ENCODE data around the gene DIMT1. TPM values are rescaled to one million over a fixed set of nuclear protein-coding genes. Genes with fewer than 3 reads are reported as not detected.

Gene DIMT1
- 10 to 100 TPM; 31.7 to 36.0 TPM for total RNA-seq

GRCh38 chr5:62403411-62404250 lies at the start of gene DIMT1:
Gene DIMT1, minus strand, starts transcription at chr5:62403905. Its CDS starts 133 bp downstream, at chr5:62403772.
- H3K9me3 Mint-ChIP-seq (ENCODE audit: low read depth), result no peaks in the 10 kb centered on the region
- peaks cover 15% of the 10 kb centered on the region for H3K36me3 Mint-ChIP-seq
- no peaks in the 10 kb centered on the region for H3K27me3 Mint-ChIP-seq
- CTCF ChIA-PET, result interaction anchor here (0.9 to 3.6 kb wide), 12 partner anchors 10 to 180 kb away, joined by 3 to 28 read pairs (median 4); partner anchors contain the start of genes IPO11 and KIF2A
- H3K4me3 Mint-ChIP-seq, result peak within 1 kb of the TSS; percentile 97
- H3K27ac Mint-ChIP-seq, result peak within 1 kb of the TSS; percentile 93
- ATAC-seq (peak; percentile 97), DNase-seq (peak; percentile 98)
- peaks cover 26% of the 10 kb centered on the region for H3K4me1 Mint-ChIP-seq

DNA sequence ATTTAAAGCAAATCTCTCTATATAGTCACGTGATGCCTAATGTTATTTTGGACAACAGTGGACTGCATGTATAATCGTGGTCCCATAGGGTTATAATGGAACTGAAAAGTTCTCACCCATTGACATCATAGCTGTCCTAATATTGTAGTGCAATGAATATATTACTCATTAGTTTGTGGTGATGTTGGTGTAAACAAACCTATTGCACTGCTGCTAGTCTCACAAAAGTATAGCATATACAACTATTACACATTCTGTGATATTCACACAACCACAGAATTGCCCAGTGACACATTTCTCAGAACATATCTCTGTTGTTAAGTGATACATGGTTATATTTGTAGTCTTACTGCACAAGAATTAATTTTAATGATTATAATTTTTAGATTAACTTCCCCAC lies 46.6 kb upstream of the DIMT1 start:
- Mint-ChIP-seq H3K4me3 (no peak overlapping the region), H3K9me3 (ENCODE audit: low read depth) (no peaks in the 10 kb centered on the region), H3K36me3 (peaks cover 10% of the 10 kb centered on the region), H3K27ac (no peak overlapping the region), H3K27me3 (no peaks in the 10 kb centered on the region), H3K4me1 (peaks cover 4% of the 10 kb centered on the region)
- CTCF ChIA-PET, result interaction anchor here (1.7 to 2.3 kb wide), 2 partner anchors 10 to 329 kb away, joined by 4 to 12 read pairs; no protein-coding TSS in a partner anchor
- DNase-seq (no peak), ATAC-seq (peak; percentile 36)

DNA sequence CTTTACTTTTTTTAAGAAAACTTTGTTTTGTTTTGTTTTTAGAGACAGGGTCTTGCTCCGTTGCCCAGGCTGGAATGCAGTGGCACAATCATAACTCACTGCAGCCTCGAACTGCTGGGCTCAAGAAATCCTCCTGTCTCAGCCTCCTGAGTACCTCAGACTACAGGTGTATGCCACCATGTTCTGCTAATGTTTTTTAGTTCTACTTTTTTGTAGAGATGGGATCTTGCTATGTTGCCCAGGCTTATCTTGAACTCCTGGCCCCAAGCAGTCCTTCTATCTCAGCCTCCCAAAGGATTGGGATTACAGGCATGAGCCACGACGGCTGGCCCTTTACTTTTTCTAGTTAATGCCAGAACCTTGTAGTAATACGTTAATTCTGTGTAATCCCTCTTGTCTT lies 44.8 kb upstream of the DIMT1 start:
- DNase-seq, result no peak

GRCh38 chr5:62432621-62433064 lies 28.9 kb upstream of the DIMT1 start:
- Mint-ChIP-seq H3K4me1 (peaks cover 10% of the 10 kb centered on the region), H3K27me3 (no peaks in the 10 kb centered on the region), H3K4me3 (no peak overlapping the region), H3K36me3 (no peaks in the 10 kb centered on the region), H3K9me3 (ENCODE audit: low read depth) (no peaks in the 10 kb centered on the region), H3K27ac (no peak overlapping the region)
- ATAC-seq (no peak), DNase-seq (no peak)
- CTCF ChIA-PET, result interaction anchor here (1.3 to 3.0 kb wide), 2 partner anchors 11 to 27 kb away, joined by 3 to 11 read pairs; no protein-coding TSS in a partner anchor

More for the DNA sequence above, 44.8 kb upstream of the DIMT1 start:
- Mint-ChIP-seq H3K4me3 (no peak overlapping the region), H3K9me3 (ENCODE audit: low read depth) (no peaks in the 10 kb centered on the region), H3K27ac (no peak overlapping the region), H3K27me3 (no peaks in the 10 kb centered on the region), H3K36me3 (peaks cover 10% of the 10 kb centered on the region), H3K4me1 (peaks cover 2% of the 10 kb centered on the region)
- CTCF ChIA-PET, result no interaction called here
- ATAC-seq, result no peak

DNA sequence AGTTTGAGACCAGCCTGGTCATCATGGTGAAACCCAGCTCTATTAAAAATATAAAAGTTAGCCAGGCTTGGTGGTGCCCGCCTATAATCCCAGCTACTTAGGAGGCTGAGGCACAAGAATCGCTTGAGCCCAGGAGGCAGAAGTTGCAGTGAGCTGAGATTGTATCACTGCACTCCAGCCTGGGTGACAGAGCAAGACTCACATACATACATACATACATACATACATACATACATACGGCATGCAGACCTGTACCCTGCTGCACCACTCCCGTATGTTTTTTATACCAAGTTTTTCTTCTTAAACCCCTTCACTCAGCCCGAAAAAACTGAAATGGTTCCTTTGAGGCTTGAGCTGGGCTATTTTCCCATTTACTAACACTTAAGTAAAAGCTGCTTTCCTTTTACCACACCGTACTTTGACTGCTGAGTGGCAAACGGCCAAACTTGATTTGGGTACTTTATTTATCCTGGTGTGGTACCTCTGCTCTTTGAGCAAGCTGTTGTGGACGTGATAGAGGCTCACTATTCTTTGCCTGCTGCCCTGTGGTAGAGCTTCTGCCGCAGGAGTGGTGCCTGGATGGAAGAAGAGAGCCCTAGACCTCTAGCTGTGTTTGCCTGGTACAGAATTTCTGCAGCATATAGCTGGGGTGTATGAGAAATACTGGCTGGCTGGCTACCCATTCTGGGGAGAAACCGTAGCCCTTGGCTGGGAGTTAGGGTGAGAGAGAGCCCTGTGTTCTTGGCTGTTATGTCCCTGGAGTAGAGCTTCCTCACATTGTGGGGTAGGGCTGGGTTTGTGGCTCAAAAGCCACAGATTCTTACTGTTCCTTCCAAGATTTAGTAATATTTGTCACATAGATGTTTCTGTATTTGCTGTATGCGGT lies 28.3 kb upstream of the DIMT1 start:
- ATAC-seq (no peak), DNase-seq (no peak)
- no peak overlapping the region for H3K27ac Mint-ChIP-seq
- CTCF ChIA-PET, result interaction anchor here (1.3 to 3.0 kb wide), 2 partner anchors 11 to 28 kb away, joined by 3 to 11 read pairs; no protein-coding TSS in a partner anchor
- H3K27me3 Mint-ChIP-seq, result no peaks in the 10 kb centered on the region
- H3K36me3 Mint-ChIP-seq, result no peaks in the 10 kb centered on the region
- peaks cover 10% of the 10 kb centered on the region for H3K4me1 Mint-ChIP-seq
- no peak overlapping the region for H3K4me3 Mint-ChIP-seq
- no peaks in the 10 kb centered on the region for H3K9me3 Mint-ChIP-seq (ENCODE audit: low read depth)

DNA sequence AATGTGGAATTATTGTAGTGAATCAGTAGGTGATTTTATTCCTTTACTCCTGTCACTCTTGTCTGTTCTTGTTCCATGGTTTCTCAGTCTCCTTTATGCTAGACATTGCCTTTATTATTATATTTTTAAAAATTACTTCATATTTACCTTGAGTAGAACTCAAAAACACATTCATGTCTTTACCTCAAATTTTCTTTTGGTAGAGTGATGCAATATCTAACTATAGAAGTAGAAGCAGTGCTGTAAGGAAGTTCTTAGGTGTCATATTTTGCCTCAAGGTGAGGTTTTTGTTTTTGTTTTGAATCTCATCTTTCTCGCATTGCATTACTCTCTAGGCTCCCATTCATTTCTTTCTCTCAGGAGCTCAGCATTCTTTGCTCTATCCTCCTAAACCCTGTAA lies 21.1 kb upstream of the DIMT1 start:
- Mint-ChIP-seq H3K4me1 (peaks cover 2% of the 10 kb centered on the region), H3K4me3 (no peak overlapping the region), H3K27ac (no peak overlapping the region), H3K27me3 (no peaks in the 10 kb centered on the region), H3K9me3 (ENCODE audit: low read depth) (no peaks in the 10 kb centered on the region), H3K36me3 (peaks cover 7% of the 10 kb centered on the region)
- DNase-seq (no peak), ATAC-seq (no peak)
- CTCF ChIA-PET, result no interaction called here

DNA sequence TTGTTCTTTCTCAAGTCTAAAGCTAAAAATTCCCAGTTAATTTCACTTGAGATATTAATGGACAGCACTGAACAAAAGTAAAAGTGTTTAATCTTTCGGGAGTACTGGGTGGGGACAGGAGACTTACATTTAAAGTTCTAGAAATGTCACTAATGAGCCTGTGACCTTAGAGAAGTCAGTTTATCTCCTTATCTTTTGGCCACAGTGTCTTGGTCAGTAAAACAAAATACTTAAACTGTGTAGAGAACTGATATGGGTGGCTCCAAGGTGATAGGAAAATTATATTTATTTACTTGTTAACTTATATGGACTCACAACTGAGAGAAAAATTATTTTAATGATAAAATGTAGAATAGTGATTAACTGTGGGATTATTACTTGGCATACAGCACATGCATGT lies 17.7 kb upstream of the DIMT1 start:
- H3K36me3 Mint-ChIP-seq, result peaks cover 10% of the 10 kb centered on the region
- ATAC-seq (no peak), DNase-seq (no peak)
- no peak overlapping the region for H3K4me3 Mint-ChIP-seq
- CTCF ChIA-PET, result interaction anchor here (1.9 kb wide), 1 partner anchor 22 kb away, joined by 7 read pairs; no protein-coding TSS in a partner anchor
- H3K27me3 Mint-ChIP-seq, result no peaks in the 10 kb centered on the region
- no peak overlapping the region for H3K27ac Mint-ChIP-seq
- no peaks in the 10 kb centered on the region for H3K9me3 Mint-ChIP-seq (ENCODE audit: low read depth)
- peaks cover 2% of the 10 kb centered on the region for H3K4me1 Mint-ChIP-seq

DNA sequence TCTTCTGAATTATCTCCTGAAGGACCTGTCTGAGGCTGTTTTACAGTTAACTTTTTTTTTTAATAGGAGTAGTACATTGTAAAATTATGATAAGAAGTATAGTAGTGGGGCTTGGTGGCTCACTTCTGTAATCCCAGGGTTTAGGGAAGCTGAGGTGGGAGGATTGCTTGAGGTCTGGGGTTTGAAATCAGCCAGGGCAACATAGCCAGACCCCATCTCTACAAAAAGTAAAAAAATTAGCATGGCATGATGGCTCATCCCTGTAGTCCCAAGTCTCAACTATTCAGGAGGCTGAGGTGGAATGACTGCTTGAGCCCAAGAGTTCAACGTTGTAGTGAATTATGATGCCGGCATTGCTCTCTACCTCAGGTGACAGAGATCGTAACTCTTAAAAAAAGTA lies 15.9 kb upstream of the DIMT1 start:
- Mint-ChIP-seq H3K4me1 (peaks cover 7% of the 10 kb centered on the region), H3K27ac (no peak overlapping the region), H3K36me3 (peaks cover 7% of the 10 kb centered on the region), H3K4me3 (no peak overlapping the region), H3K9me3 (ENCODE audit: low read depth) (no peaks in the 10 kb centered on the region), H3K27me3 (no peaks in the 10 kb centered on the region)
- CTCF ChIA-PET, result no interaction called here
- ATAC-seq (no peak), DNase-seq (no peak)

DNA sequence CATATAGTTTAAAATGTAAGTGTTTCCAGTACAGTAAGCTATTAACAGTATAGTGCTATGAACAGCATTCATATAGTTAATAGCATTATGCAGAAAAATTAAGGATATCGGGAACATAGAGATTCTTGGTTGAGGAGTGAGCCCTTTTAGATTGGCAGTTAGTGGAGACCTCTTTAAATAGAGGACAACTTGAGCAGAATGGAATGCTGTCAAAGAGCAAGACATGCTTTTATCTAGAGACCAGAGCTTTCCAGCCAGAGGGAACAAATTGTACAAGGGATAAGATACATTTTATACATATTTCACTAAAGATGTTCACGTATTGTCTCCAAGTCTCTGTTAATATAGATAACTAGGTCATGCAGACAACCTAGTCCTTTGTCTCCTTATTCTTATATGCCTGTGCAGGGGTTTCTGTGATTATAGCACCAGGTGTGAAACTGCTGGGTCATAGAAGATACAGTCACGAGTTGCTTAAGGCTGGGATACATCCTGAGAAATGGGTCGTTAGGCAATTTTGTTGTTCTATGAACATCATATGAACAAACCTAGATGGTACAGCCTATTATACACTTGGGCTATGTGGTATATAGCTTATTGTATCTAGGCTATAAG lies 14.9 kb upstream of the DIMT1 start:
- no peak overlapping the region for H3K27ac Mint-ChIP-seq
- H3K9me3 Mint-ChIP-seq (ENCODE audit: low read depth), result no peaks in the 10 kb centered on the region
- peaks cover 17% of the 10 kb centered on the region for H3K4me1 Mint-ChIP-seq
- peaks cover 5% of the 10 kb centered on the region for H3K36me3 Mint-ChIP-seq
- ATAC-seq (no peak), DNase-seq (no peak)
- no peaks in the 10 kb centered on the region for H3K27me3 Mint-ChIP-seq
- CTCF ChIA-PET, result no interaction called here
- H3K4me3 Mint-ChIP-seq, result no peak overlapping the region

DNA sequence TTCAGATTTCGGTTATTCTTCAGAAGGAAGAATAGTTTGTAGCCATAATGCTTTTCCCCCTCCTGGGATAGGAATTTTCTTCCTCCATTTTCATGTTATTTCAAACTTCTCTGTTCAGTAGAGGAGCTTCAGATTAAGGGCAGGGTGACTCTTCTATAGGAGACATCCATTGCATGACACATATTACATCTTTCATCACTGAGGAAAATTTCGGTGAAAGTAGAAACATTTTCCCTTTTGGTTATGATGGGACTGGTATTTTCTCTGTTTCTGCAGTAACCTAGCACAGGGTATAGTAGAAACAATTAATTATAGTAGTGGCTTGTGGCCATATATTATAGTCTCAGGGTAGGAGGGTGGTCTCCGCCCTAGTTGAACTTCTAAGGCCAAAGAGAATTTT lies 10.0 kb upstream of the DIMT1 start:
- CTCF ChIA-PET, result interaction anchor here (1.0 to 3.4 kb wide), 2 partner anchors 11 to 18 kb away, joined by 3 to 28 read pairs; partner anchors contain the start of gene DIMT1
- H3K27ac Mint-ChIP-seq, result peak overlapping the region; percentile 88
- H3K9me3 Mint-ChIP-seq (ENCODE audit: low read depth), result no peaks in the 10 kb centered on the region
- peak overlapping the region; percentile 91 for H3K4me3 Mint-ChIP-seq
- no peak for ATAC-seq
- H3K27me3 Mint-ChIP-seq, result no peaks in the 10 kb centered on the region
- H3K36me3 Mint-ChIP-seq, result peaks cover 2% of the 10 kb centered on the region
- peaks cover 28% of the 10 kb centered on the region for H3K4me1 Mint-ChIP-seq
- no peak for DNase-seq

DNA sequence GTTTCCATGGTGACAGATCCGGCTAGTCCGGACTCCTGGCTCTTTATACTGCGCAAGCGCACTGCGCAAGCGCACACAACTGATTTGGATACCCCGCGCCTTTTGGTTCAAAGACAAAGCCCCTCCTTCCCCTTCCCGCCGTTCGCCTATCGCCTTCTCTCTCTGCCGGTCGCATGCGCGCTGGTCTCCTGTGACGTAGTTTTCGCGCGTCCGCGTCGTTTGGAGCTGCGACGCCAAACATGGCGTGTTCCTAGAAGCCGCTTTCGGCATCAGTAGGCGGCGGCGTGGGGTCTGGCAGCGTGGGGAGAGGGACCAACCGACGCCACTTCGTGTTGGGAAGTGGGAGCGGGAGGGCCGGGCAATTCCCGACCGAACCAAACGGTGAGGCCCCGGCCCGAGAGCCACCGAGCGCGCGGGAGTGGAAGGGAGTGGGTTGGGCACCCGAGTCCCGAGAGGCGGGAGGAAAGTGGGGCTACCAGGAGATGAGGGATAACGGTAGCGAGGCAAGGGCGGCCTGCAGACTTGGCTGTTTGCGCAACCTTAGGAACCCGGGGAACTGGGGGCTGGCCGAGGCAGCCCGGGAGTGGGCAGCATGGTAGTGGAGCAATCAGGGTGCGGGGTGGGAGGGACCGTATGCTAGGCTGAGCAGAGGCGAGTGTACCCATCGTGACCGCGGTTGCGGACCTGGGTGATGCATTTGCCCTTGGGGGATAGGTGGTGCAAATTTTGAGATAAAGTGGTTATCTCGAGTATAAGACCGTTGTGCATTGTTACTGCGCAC lies 9.0 kb upstream of the DIMT1 start, which contains the start of gene IPO11:
IPO11 (plus strand) TSS at position 215 of the 781 bp plus-strand sequence. CDS start 24,517 bp downstream, outside the sequence.
- Mint-ChIP-seq H3K27me3 (no peaks in the 10 kb centered on the region), H3K27ac (peak within 1 kb of the TSS; percentile 88), H3K9me3 (ENCODE audit: low read depth) (no peaks in the 10 kb centered on the region), H3K4me1 (peaks cover 28% of the 10 kb centered on the region), H3K4me3 (peak within 1 kb of the TSS; percentile 91), H3K36me3 (peaks cover 2% of the 10 kb centered on the region)
- ATAC-seq, result peak; percentile 96
- DNase-seq, result peak; percentile 100
- CTCF ChIA-PET, result interaction anchor here (0.9 to 3.4 kb wide), 6 partner anchors 10 to 188 kb away, joined by 3 to 28 read pairs (median 3); partner anchors contain the start of gene DIMT1

Measured in activated CD8-positive, alpha-beta memory T cell treated with anti-CD3 and anti-CD28 coated beads, Interleukin-2, amount 10 ng/mL, durations not matched to agents 7 days and 5 days (primary cell).